CD4-positive, alpha-beta memory T cell (primary cell): Measurements from ENCODE around the gene DOCK3. TPM values are rescaled to one million over a fixed set of nuclear protein-coding genes. Genes with fewer than 3 reads are reported as not detected.

Experiments
- CTCF ChIA-PET: fragments of 350-600 bp; sonication (Branson Sonifier 250); formaldehyde crosslinking; loops from one replicate; lab custom pipeline; 2021; ENCODE audit warnings: inconsistent platforms; ENCODE audit not compliant: partially characterized antibody; lab: Charles Lee
- POLR2A ChIA-PET: fragments of 350-600 bp; sonication (Branson Sonifier 250); formaldehyde crosslinking; loops from one replicate; lab custom pipeline; 2021; ENCODE audit not compliant: partially characterized antibody; lab: Charles Lee
- DNase-seq, 5 donors: peaks; one replicate each; pipeline versions ENCODE4 v3.0.0 to v3.0.0-alpha.2; 2020 to 2022; ENCODE audit warnings: mixed read lengths in 1 of 5
- H3K27ac ChIP-seq: one replicate; pipeline ENCODE4 v1.7.0; 2013; ENCODE audit warnings: low read depth, low read length
- H3K27me3 ChIP-seq: 2 replicates; pipeline ENCODE4 v1.7.0; 2013; ENCODE audit warnings: mild to moderate bottlenecking, low read length, moderate library complexity; ENCODE audit not compliant: insufficient read depth
- H3K36me3 ChIP-seq: 2 replicates; pipeline ENCODE4 v1.7.0; 2013; ENCODE audit warnings: mild to moderate bottlenecking, low read length, moderate library complexity; ENCODE audit not compliant: insufficient read depth
- H3K4me1 ChIP-seq: 2 replicates; pipeline ENCODE4 v1.7.0; 2013; ENCODE audit warnings: mild to moderate bottlenecking, low read length, moderate library complexity; ENCODE audit not compliant: insufficient read depth
- H3K4me3 ChIP-seq, 2 donors: one replicate each; pipeline ENCODE4 v1.7.0; 2013; ENCODE audit warnings: low read length in 2 of 2, mild to moderate bottlenecking in 1 of 2
- H3K9me3 ChIP-seq, 2 donors: one replicate each; pipeline ENCODE4 v1.7.0; 2013; ENCODE audit warnings: low read length in 2 of 2, control low read depth in 1 of 2; ENCODE audit not compliant: control insufficient read depth in 1 of 2
- H3K27ac Mint-ChIP-seq, 7 donors: one replicate each; pipeline ENCODE4 v1.8.0; 2020 to 2021; ENCODE audit warnings: mixed read lengths in 7 of 7, mild to moderate bottlenecking in 6 of 7, inconsistent platforms in 3 of 7, moderate library complexity in 3 of 7
- H3K27me3 Mint-ChIP-seq, 2 donors: one replicate each; pipeline ENCODE4 v1.8.0; 2020 to 2021; ENCODE audit warnings: mixed read lengths in 2 of 2
- H3K36me3 Mint-ChIP-seq, 2 donors: one replicate each; pipeline ENCODE4 v1.8.0; 2020 to 2021; ENCODE audit warnings: mixed read lengths in 2 of 2, inconsistent platforms in 1 of 2, mild to moderate bottlenecking in 1 of 2
- H3K4me1 Mint-ChIP-seq, 4 donors: one replicate each; pipeline ENCODE4 v1.8.0; 2020 to 2021; ENCODE audit warnings: mixed read lengths in 4 of 4, mild to moderate bottlenecking in 1 of 4
- H3K4me3 Mint-ChIP-seq, 8 donors: one replicate each; pipeline ENCODE4 v1.8.0; 2020 to 2021; ENCODE audit warnings: mixed read lengths in 8 of 8, mild to moderate bottlenecking in 7 of 8, moderate library complexity in 6 of 8, inconsistent platforms in 3 of 8
- H3K9me3 Mint-ChIP-seq, 8 donors: one replicate each; pipeline ENCODE4 v1.8.0; 2020 to 2021; ENCODE audit warnings: mixed read lengths in 8 of 8, mild to moderate bottlenecking in 5 of 8, inconsistent platforms in 3 of 8, moderate library complexity in 1 of 8
- intact Hi-C: fragments of 100-400 bp; cut with micrococcal nuclease; formaldehyde crosslinking; loops from one replicate; pipeline ENCODE4 v1.15.1; 2023
- polyA plus RNA-seq, 2 donors: library from polyadenylated mRNA; unstranded; fragments of 300-500 nt; fragmentation: Illumina TruSeq; gene quantifications; one replicate each; pipeline ENCODE4 v1.2.3, GENCODE V29; 2021
- total RNA-seq, 2 experiments: library from RNA; stranded (reverse); gene quantifications; one replicate each; pipeline ENCODE4 v1.2.3, GENCODE V29; 2021

The DOCK3 gene
- total and polyA plus RNA-seq, 4 experiments from 2014 or later, result 0.04 to 2.6 (median 1.3) TPM

DNA sequence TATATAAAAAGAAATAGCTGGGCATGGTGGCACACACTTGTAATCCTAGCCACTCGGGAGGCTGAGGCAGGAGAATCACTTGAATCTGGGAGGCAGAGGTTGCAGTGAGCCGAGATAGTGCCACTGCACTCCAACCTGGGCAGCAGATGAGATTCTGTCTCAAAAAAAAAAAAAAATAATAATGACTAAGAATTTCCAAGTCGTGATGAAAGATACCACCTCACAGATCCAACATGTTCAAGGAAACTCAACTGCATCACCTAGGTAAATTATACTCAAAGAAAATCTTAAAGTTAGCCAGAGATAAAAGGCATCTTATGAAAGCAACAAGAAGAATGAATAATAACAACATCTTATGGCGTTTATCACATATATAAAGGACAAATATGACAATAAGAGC lies 50.1 kb downstream of the DOCK3 start:
- intact Hi-C loops, result no loop called here
- ChIA-PET CTCF (no interaction called here), POLR2A (no interaction called here)
- no peaks in the 10 kb centered on the region for H3K4me1 ChIP-seq
- H3K27ac ChIP-seq, result no peak overlapping the region
- Mint-ChIP-seq H3K9me3 (peaks cover 0 to 11% (median 2%) of the 10 kb centered on the region in 8 donors), H3K4me3 (no peak overlapping the region), H3K4me1 (peaks cover 0 to 4% (median 0%) of the 10 kb centered on the region in 4 donors), H3K27me3 (peaks cover 4 to 12% of the 10 kb centered on the region in 2 donors), H3K36me3 (peaks cover 0 to 12% of the 10 kb centered on the region in 2 donors), H3K27ac (no peak overlapping the region)
- no peak overlapping the region for H3K4me3 ChIP-seq
- H3K36me3 ChIP-seq, result no peaks in the 10 kb centered on the region
- no peaks in the 10 kb centered on the region for H3K9me3 ChIP-seq
- H3K27me3 ChIP-seq, result no peaks in the 10 kb centered on the region
- DNase-seq, result no peak

DNA sequence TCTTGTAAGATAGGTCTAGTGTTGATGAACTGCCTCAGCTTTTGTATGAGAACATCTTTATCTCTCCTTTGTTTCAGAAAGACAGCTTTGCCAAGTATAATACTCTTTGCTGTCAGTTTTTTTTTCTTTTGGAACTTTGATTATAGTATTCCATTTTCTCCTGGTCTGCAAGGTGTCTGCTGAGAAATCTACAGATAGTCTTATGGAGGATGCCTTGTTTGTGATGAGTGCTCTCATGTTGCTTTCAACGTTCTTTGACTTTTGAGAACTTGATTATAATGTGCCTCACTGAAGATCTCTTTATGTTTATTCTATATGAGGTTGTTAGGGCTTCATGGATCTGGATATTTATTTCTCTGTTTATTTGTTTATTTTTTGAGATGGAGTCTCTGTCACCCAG lies 60.3 kb downstream of the DOCK3 start:
- DNase-seq, result no peak
- ChIA-PET POLR2A (no interaction called here), CTCF (no interaction called here)
- Histone ChIP-seq H3K27me3 (no peaks in the 10 kb centered on the region), H3K9me3 (peaks cover 0 to 3% of the 10 kb centered on the region in 2 donors), H3K4me1 (no peaks in the 10 kb centered on the region), H3K4me3 (no peak overlapping the region), H3K36me3 (no peaks in the 10 kb centered on the region), H3K27ac (no peak overlapping the region)
- Mint-ChIP-seq H3K4me1 (peaks cover 0 to 2% (median 0%) of the 10 kb centered on the region in 4 donors), H3K9me3 (peaks cover 3 to 22% (median 13%) of the 10 kb centered on the region in 8 donors), H3K27ac (no peak overlapping the region), H3K4me3 (no peak overlapping the region), H3K36me3 (peaks cover 4% of the 10 kb centered on the region in 2 donors), H3K27me3 (peaks cover 0 to 2% of the 10 kb centered on the region in 2 donors)
- intact Hi-C loops, result no loop called here

DNA sequence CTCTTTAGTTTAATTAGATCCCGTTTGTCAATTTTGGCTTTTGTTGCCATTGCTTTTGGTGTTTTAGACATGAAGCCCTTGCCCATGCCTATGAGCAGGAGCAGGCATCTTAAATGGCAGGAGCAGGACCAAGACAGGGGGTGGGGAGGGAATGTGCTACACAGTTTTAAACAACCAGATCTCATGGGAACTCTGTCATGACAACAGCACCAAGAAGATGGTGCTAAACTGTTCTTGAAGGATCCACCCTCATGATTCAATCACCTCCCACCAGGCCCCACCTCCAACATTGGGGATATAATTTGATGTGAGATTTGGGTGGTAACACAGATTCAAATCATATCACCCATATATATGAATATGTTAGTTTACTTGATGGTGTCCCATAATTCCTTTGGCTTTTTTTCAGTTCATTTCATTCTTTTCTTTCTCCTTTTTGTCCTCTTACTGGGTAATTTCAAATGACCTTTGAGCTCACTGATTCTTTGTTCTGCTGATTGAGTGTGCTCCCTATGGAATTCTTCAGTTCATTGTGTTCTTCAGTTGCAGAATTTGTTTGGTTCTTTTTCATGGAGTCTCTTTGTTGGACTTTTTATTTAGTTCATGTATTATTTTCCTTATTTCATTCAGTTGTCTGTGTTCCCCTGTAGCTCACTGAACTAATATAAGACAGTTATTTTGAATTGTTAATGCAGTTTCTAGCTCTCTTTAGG lies 62.6 kb downstream of the DOCK3 start:
- H3K27ac Mint-ChIP-seq, result no peak overlapping the region
- no peak overlapping the region for H3K4me3 ChIP-seq
- no peak overlapping the region for H3K27ac ChIP-seq
- intact Hi-C loops, result no loop called here
- DNase-seq, result no peak
- peaks cover 0 to 2% of the 10 kb centered on the region in 2 donors for H3K27me3 Mint-ChIP-seq
- H3K36me3 Mint-ChIP-seq, result peaks cover 4% of the 10 kb centered on the region in 2 donors
- H3K27me3 ChIP-seq, result no peaks in the 10 kb centered on the region
- peaks cover 0 to 3% of the 10 kb centered on the region in 2 donors for H3K9me3 ChIP-seq
- H3K36me3 ChIP-seq, result no peaks in the 10 kb centered on the region
- peaks cover 3 to 22% (median 13%) of the 10 kb centered on the region in 8 donors for H3K9me3 Mint-ChIP-seq
- ChIA-PET POLR2A (no interaction called here), CTCF (no interaction called here)
- H3K4me1 ChIP-seq, result no peaks in the 10 kb centered on the region
- peaks cover 0 to 2% (median 0%) of the 10 kb centered on the region in 4 donors for H3K4me1 Mint-ChIP-seq
- no peak overlapping the region for H3K4me3 Mint-ChIP-seq

DNA sequence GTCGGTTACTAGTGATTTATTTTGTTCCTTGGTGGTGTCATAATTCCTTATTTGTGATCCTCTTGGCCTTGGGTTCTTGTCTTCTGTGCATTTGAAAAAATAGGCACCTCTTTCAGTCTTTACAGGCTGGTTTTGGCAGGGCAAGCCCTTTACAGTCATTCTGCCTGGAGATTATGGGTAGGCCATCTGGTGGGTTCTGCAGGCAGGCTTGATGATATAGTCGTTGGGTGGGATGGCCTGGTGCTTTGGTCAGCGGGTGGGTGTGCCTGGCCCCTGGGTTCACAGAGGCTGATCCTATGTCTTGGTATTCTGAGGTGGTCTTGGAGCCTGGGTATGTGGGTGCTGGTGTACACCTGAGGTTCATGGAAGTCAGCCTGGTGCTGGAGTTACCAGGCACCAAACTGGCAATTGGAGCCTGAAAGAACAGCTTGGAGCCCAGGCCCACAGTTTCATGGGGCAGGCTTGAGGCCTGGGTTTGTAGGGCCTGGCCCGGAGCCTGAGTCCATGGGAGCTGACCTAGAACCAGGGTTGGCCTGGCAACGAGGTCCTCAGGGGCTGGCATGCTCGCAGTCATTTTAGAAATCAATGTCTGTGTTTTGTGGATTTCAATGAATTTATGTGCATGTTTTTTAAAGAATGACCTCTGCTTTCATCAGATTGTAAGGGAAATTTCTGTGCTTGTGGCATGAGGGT lies 63.3 kb downstream of the DOCK3 start:
- H3K4me1 ChIP-seq, result no peaks in the 10 kb centered on the region
- Mint-ChIP-seq H3K4me1 (peaks cover 0 to 2% (median 0%) of the 10 kb centered on the region in 4 donors), H3K27me3 (peaks cover 0 to 2% of the 10 kb centered on the region in 2 donors), H3K27ac (no peak overlapping the region), H3K36me3 (peaks cover 4% of the 10 kb centered on the region in 2 donors), H3K9me3 (peaks cover 3 to 22% (median 13%) of the 10 kb centered on the region in 8 donors), H3K4me3 (no peak overlapping the region)
- POLR2A ChIA-PET, result no interaction called here
- intact Hi-C loops, result no loop called here
- no peak for DNase-seq
- no peaks in the 10 kb centered on the region for H3K27me3 ChIP-seq
- CTCF ChIA-PET, result no interaction called here
- H3K36me3 ChIP-seq, result no peaks in the 10 kb centered on the region
- H3K9me3 ChIP-seq, result peaks cover 0 to 3% of the 10 kb centered on the region in 2 donors
- no peak overlapping the region for H3K27ac ChIP-seq
- no peak overlapping the region for H3K4me3 ChIP-seq

DNA sequence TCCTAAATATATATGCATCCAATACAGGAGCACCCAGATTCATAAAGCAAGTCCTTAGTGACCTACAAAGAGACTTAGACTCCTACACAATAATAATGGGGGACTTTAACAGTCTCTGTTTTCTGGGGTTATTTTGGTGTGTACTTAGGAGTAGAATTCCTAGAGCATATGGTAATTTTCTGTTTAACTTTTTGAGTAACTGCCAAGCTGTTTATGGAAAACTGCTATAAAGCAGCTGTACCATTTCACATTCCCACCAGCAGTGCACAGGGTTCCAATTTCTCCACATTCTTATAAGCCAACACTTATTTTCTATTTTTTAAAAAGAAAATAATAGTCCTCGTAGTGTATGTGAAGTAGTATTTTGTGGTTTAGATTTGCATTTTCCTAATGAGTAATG lies 68.9 kb downstream of the DOCK3 start:
- intact Hi-C loops, result no loop called here
- no peak overlapping the region for H3K27ac ChIP-seq
- Mint-ChIP-seq H3K36me3 (no peaks in the 10 kb centered on the region), H3K27ac (no peak overlapping the region), H3K9me3 (no peaks in the 10 kb centered on the region), H3K27me3 (peaks cover 0 to 2% of the 10 kb centered on the region in 2 donors), H3K4me3 (no peak overlapping the region), H3K4me1 (peaks cover 0 to 2% (median under 1%) of the 10 kb centered on the region in 4 donors)
- ChIA-PET POLR2A (no interaction called here), CTCF (interaction anchor here (1.0 kb wide), 1 partner anchor 21 kb away, joined by 3 read pairs; no protein-coding TSS in a partner anchor)
- no peak for DNase-seq
- H3K4me3 ChIP-seq, result no peak overlapping the region
- no peaks in the 10 kb centered on the region for H3K9me3 ChIP-seq
- H3K4me1 ChIP-seq, result no peaks in the 10 kb centered on the region
- no peaks in the 10 kb centered on the region for H3K27me3 ChIP-seq
- no peaks in the 10 kb centered on the region for H3K36me3 ChIP-seq

DNA sequence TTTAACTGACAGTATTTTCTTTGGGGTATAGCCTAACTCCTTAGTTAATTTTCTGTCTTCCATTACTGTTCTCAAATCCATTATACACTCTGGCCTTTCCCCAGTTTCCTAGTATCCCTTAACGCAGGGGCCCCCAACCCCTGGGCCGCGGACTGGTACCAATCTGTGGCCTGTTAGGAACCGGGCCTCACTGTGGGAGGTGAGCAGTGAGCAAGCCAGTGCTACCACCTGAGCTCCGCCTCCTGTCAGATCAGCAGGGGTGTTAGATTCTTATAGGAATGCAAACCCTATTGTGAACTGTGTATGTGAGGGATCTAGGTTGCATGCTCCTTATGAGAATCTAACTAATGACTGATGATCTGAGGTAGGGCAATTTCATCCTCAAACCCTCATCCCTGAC lies 75.1 kb downstream of the DOCK3 start:
- DNase-seq, result no peak
- Mint-ChIP-seq H3K27me3 (no peaks in the 10 kb centered on the region), H3K9me3 (peaks cover 0 to 4% (median 0%) of the 10 kb centered on the region in 8 donors), H3K27ac (no peak overlapping the region), H3K4me3 (no peak overlapping the region), H3K4me1 (peaks cover 0 to 2% (median 0%) of the 10 kb centered on the region in 4 donors), H3K36me3 (no peaks in the 10 kb centered on the region)
- H3K9me3 ChIP-seq, result no peaks in the 10 kb centered on the region
- ChIA-PET CTCF (no interaction called here), POLR2A (no interaction called here)
- no peak overlapping the region for H3K27ac ChIP-seq
- no peaks in the 10 kb centered on the region for H3K36me3 ChIP-seq
- H3K4me3 ChIP-seq, result no peak overlapping the region
- no peaks in the 10 kb centered on the region for H3K27me3 ChIP-seq
- H3K4me1 ChIP-seq, result no peaks in the 10 kb centered on the region
- intact Hi-C loops, result no loop called here

DNA sequence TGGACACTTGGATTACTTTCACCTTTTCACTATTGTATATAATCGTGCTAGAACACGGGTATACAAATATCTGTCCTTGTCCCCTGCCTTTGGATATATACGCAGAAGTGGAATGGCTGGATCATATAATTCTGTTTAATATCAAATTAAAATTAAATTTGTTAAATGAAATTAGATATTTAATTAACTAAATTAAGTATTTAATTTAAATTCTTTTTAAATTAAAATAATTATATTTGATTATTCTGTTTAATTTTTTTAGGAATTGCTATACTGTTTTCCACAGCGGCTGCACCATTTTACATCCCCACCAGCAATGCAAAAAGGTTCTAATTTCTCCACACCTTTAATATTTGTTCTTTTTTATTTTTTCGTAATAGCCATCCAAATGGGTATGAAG lies 84.3 kb downstream of the DOCK3 start:
- Mint-ChIP-seq H3K4me1 (no peaks in the 10 kb centered on the region), H3K4me3 (no peak overlapping the region), H3K36me3 (no peaks in the 10 kb centered on the region), H3K27ac (no peak overlapping the region), H3K9me3 (peaks cover 0 to 13% (median 7%) of the 10 kb centered on the region in 8 donors), H3K27me3 (no peaks in the 10 kb centered on the region)
- no peak overlapping the region for H3K4me3 ChIP-seq
- DNase-seq, result no peak
- H3K27me3 ChIP-seq, result no peaks in the 10 kb centered on the region
- CTCF ChIA-PET, result no interaction called here
- no peaks in the 10 kb centered on the region for H3K4me1 ChIP-seq
- no peaks in the 10 kb centered on the region for H3K36me3 ChIP-seq
- POLR2A ChIA-PET, result no interaction called here
- H3K9me3 ChIP-seq, result no peaks in the 10 kb centered on the region
- intact Hi-C loops, result no loop called here
- no peak overlapping the region for H3K27ac ChIP-seq
